ENCODE results near the gene CELF2.
A peak's percentile ranks its signal among the peaks of the same experiment; 100 is the strongest.

CELF2 gene

GRCh38 chr10:11231285-11231684 is 213.6 kb downstream of the CELF2 start:
- DNase-seq = no peak

GRCh38 chr10:11232222-11232961 is 214.7 kb downstream of the CELF2 start:
- no peak for DNase-seq

GRCh38 chr10:11234857-11235531 is 217.3 kb downstream of the CELF2 start:
- no peak for DNase-seq

GRCh38 chr10:11235771-11236170 is 218.1 kb downstream of the CELF2 start:
- no peak for DNase-seq

- DNase-seq = peak; percentile 53
Measured at GRCh38 chr10:11236234-11236633, 218.6 kb downstream of the CELF2 start.

- DNase-seq = peak; percentile 66
Measured at GRCh38 chr10:11237571-11237970, 219.9 kb downstream of the CELF2 start.

- DNase-seq = no peak
Measured at GRCh38 chr10:11238893-11239292, 221.2 kb downstream of the CELF2 start.

- DNase-seq = no peak
Measured at GRCh38 chr10:11240641-11241040, 223.0 kb downstream of the CELF2 start.

GRCh38 chr10:11242443-11243387 is 225.0 kb downstream of the CELF2 start:
- DNase-seq = peak; percentile 58

- DNase-seq = no peak
Measured at GRCh38 chr10:11243425-11244222, 226.0 kb downstream of the CELF2 start.

- DNase-seq = no peak
Measured at GRCh38 chr10:11245095-11245479, 227.4 kb downstream of the CELF2 start.

- peak; percentile 37 for DNase-seq
Measured at GRCh38 chr10:11245510-11245909, 227.8 kb downstream of the CELF2 start.

- no peak for DNase-seq
Measured at GRCh38 chr10:11245981-11246590, 228.4 kb downstream of the CELF2 start.

GRCh38 chr10:11246752-11247467 is 229.2 kb downstream of the CELF2 start:
- no peak for DNase-seq

- DNase-seq = no peak
Measured at GRCh38 chr10:11249152-11249807, 231.6 kb downstream of the CELF2 start.

GRCh38 chr10:11249808-11250195 is 232.1 kb downstream of the CELF2 start:
- no peak for DNase-seq

- no peak for DNase-seq
Measured at GRCh38 chr10:11250304-11250703, 232.6 kb downstream of the CELF2 start.

GRCh38 chr10:11252887-11253286 is 235.2 kb downstream of the CELF2 start:
- DNase-seq = no peak

GRCh38 chr10:11253385-11254002 is 235.8 kb downstream of the CELF2 start:
- no peak for DNase-seq

GRCh38 chr10:11255156-11255555 is 237.5 kb downstream of the CELF2 start:
- DNase-seq = no peak
